GM18517 (cell line): ENCODE data around the gene PGC.
A peak's percentile ranks its signal among the peaks of the same experiment; 100 is the strongest.

Experiments used
- ATAC-seq: cut with Tn5 transposase; IDR thresholded peaks from one replicate; pipeline ENCODE4 v1.9.1; 2021; ENCODE audit warnings: mild to moderate bottlenecking, moderate library complexity; ENCODE audit not compliant: unreplicated experiment

The PGC gene

GRCh38 chr6:41716516-41717391 lies 30.4 kb downstream of the PGC start:
- ATAC-seq = no peak

GRCh38 chr6:41715795-41716515 lies 31.2 kb downstream of the PGC start:
- ATAC-seq = no peak

GRCh38 chr6:41714556-41715273 lies 32.5 kb downstream of the PGC start:
- no peak for ATAC-seq

GRCh38 chr6:41713650-41714291 lies 33.4 kb downstream of the PGC start:
- no peak for ATAC-seq

GRCh38 chr6:41713159-41713649 lies 34.0 kb downstream of the PGC start:
- no peak for ATAC-seq

GRCh38 chr6:41712651-41713103 lies 34.5 kb downstream of the PGC start:
- no peak for ATAC-seq

- no peak for ATAC-seq
Observed at GRCh38 chr6:41711323-41712038, 35.7 kb downstream of the PGC start.

GRCh38 chr6:41709375-41709774 lies 37.8 kb downstream of the PGC start:
- no peak for ATAC-seq

- no peak for ATAC-seq
Observed at GRCh38 chr6:41708856-41709255, 38.3 kb downstream of the PGC start.

- no peak for ATAC-seq
Observed at GRCh38 chr6:41707565-41708200, 39.5 kb downstream of the PGC start.

- no peak for ATAC-seq
Observed at GRCh38 chr6:41706876-41707564, 40.2 kb downstream of the PGC start.

GRCh38 chr6:41705996-41706835 lies 41.0 kb downstream of the PGC start:
- ATAC-seq = peak; percentile 76

GRCh38 chr6:41705311-41705995 lies 41.7 kb downstream of the PGC start:
- no peak for ATAC-seq

GRCh38 chr6:41704656-41705310 lies 42.4 kb downstream of the PGC start:
- no peak for ATAC-seq

- no peak for ATAC-seq
Observed at GRCh38 chr6:41704028-41704427, 43.2 kb downstream of the PGC start.

- ATAC-seq = no peak
Observed at GRCh38 chr6:41702771-41703494, 44.3 kb downstream of the PGC start.
